ENCODE results near the gene U2SURP.
"Not testable (repeated sequence)": the region's sequence is repeated elsewhere in the genome, so short reads cannot be mapped to it uniquely, and the experiment has no call there.

U2SURP gene

DNA sequence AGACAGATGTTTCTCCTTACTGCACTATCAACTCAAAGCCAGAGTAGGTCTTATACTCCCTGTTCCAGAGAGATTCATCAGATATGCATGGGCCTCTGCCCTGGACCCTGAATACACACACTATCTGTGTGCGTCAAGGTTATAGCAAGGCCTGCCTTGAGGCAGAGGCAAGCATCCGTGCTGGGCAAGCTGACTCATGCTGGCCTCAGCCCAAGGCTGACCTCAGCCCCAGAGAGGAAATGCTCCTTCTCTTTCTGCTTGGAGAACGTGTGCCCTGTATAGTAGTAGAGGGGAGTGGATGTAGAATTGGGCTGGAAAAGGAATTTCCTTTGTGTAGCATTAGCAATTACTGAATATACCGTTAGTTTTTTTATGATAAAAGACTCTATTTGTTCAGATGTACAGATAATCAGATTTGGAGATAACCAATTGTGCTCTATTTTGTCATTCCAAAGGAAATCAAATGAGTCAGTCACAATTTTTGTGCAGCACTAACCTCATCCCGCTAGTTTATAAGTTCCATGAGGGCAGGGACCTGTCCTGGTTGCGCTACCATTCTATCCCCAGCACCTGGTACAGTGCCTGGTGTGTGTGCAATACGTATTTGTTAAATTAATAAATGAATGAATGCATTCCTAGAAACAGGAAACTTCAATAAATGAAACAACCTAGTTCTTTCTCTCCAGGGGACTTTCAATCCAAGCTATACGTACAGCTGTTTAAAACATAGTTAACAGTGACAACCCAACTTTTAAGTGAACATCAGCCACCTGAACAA, 24.6 kb upstream of the U2SURP start:
- no peak for DNase-seq

DNA sequence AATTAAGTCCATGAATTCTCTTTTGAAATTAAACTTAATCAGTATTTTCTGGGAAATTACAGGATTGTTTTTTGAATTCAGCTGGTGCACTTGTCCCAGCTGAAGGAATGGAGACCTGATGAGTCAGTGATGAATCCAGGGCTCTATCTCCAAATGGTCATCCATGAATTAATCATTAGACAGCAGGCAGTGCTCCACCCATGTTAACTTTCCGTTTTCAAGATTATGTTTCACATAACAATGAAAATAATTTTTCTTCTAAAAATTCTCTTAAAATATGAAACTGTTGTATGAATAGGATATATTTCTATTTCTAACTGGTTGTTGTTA, 24.0 kb upstream of the U2SURP start:
- DNase-seq = no peak

DNA sequence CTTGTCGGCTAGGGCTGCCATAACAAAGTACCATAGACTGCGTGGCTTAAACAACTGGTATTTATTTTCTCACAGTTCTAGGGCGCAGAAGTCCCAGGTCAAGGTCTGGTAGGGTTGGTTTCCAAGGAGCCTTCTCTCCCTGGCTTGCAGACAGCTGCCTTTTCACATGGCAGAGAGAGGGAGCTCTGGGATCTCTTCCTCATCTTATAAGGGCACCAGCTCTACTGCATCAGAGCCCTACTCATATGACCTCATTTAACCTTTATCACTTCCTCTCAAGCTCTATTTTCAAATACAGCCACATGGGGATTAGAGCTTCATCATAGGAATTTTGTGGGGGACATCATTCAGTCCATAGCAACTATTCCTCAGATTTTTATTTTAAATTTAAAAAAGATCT, 20.3 kb upstream of the U2SURP start:
- DNase-seq = no peak

DNA sequence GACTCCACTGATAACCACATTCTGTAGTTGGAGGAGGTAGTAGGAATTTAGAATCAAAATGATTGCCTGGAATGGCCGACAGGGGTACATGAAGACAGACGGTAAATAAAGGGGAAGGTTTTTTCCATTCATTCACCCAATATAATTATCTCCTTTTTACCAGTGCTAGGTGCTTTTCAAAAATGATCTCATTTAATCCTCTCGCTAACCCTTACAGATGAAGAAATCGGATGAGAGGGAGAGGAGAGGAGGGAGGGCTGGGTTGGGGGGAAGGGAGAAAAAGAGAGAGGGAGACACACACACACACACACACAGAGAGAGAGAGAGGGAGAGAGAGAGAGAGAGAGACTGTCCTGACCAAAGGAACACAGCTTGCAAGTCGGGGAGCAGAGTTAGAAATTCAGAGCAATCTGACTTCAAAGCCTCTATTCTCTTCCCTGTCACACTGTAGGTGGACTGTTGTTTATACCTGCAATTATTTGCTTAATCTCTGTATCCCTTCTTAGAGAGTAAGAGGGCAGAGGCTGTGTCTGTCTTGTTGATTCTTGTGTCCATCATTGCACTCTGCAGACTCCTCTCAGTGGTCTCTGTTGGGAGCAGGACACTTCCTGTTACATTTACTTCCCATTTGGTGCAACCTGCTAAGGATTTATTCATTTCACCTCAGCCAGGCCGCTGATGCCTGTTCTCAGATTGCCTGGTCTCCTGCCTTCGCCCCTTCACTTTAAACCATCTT, 19.2 kb upstream of the U2SURP start:
- no peak for DNase-seq

DNA sequence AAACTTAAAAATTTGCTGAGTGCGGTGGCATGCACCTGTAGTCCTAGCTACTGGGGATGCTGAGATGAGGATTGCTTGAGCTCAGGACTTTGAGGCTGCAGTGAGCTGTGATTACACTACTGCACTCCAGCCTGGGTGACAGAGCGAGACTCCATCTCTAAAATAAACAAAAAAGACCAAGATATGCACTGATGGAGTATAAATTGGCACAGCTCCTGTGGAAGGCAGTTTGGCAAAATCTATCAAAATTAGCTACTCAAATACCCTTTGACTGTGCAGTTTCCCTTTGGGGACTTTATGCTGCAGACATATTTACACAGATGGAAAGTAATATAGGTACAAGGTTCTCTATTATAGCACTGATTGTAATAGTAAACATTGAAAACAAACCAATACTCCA, 18.1 kb upstream of the U2SURP start:
- no peak for DNase-seq

DNA sequence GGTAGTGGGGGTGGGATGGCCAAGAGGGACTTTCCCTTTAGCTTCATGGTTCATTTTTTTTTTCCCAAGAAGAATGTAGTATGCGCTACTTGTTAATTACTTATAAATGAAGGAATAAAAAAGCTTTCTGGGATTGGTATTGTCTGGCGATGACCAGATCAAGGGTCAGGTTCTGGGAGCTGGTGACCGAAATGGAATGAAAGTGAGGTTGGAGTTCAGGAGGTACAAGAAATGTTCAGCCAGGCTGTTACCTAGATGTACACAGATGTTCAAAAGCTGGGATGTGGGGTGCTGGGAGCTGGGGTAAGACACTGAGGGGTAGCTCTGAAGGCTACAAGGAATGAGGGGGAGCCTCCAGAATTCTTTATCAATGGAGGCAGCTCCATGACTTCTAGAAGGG, 17.1 kb upstream of the U2SURP start:
- DNase-seq = no peak

DNA sequence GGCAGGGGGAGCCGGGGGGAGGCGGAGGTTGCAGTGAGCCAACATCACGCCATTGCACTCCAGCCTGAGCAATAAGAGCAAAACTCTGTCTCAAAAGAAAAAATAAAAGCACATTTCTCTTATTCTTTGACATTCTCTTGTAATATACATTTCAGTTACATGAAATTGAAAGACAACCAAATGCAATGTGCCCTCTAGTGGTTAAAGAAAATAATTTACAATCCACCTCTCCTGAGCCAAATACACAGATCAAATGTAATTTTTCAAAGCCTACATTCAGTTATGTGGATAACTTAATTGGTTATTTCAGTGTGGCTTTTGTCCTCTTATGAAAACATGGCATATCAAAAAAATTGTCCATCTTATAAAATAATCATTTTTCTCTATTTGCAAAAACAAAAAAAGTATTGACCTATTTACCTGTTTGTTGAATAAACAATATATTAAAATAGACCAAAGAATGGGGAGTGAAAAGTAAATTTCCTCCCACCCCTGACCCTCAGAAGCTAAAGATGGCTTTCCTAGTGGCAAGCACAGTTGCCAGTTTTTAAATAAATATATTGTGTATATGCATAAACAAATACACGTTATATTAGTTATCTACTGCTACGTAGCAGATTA, 14.2 kb upstream of the U2SURP start:
- no peak for DNase-seq

DNA sequence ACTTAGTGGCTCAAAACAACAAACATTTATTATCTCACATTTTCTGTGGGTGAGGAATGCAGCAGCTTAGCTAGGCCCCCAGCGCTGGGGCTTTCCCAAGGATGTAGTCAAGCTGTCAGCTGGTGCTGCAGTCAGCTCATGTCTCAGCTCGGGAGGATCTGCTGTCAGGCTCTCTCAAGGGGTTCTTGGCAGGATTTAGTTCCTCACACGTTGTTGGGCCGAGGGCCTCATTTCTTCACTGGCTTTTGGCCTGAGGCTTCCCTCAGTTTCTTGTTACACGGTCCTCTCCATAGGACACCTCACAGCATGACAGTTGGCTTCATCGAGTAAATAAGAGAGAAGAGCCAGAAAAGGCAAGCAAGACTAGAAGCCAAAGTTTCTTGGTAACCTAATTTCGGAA, 13.7 kb upstream of the U2SURP start:
- no peak for DNase-seq

DNA sequence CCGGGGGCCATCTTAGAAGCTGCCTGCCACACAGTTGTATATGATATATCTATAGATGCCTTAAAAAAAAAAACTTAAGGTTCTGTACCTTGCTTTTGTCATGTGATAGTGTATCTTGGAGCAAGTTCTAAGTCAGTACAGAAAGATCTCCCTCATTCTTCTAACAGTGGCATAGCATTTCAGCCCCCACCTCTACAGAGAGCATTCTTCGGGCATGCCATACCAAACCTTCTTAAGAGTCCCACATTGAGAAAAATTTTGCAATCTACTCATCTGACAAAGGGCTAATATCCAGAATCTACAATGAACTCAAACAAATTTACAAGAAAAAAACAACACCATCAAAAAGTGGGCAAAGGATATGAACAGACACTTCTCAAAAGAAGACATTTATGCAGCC, 13.1 kb upstream of the U2SURP start:
- not testable (repeated sequence) for DNase-seq

DNA sequence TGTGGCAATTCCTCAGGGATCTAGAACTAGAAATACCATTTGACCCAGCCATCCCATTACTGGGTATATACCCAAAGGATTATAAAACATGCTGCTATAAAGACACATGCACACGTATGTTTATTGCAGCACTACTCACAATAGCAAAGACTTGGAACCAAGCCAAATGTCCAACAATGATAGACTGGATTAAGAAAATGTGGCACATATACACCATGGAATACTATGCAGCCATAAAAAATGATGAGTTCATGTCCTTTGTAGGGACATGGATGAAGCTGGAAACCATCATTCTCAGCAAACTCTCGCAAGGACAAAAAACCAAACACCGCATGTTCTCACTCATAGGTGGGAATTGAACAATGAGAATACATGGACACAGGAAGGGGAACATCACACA, 12.5 kb upstream of the U2SURP start:
- not testable (repeated sequence) for DNase-seq

DNA sequence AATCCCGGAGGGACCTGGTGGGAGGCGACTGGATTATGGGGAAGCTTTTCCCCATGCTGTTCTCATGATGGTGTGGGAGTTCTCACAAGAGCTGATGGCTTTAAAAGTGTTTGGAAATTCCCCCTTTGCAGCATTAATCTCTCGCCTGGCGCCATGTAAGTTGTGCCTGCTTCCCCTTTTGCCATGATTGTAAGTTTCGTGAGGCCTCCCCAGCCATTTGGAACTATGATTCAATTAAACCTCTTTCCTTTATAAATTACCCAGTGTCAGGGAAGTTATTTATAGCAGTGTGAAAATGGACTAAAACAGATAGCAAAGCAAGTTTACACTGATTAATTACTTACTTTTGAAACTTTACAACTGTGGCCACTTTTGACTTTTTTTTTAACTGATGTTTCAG, 10.6 kb upstream of the U2SURP start:
- DNase-seq = no peak

DNA sequence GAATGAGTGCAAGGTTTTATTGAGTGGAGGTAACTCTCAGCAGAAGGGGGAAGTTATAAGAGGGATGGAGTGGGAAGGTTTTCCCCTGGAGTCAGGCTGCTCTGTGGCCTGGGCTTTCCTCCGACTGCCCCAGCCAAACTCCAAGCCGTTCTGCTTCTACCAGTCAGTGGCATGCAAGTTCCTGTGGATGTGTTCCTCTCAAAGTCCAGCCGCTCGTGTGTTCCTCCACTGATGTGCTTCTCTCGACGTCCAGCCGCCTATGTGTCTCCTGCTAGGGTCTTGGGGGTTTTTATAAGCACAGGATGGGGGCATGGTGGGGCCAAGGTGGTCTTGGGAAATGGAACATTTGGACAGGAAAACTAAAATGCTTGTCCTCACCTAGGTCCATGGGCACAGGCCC, 9.0 kb upstream of the U2SURP start:
- DNase-seq = no peak

DNA sequence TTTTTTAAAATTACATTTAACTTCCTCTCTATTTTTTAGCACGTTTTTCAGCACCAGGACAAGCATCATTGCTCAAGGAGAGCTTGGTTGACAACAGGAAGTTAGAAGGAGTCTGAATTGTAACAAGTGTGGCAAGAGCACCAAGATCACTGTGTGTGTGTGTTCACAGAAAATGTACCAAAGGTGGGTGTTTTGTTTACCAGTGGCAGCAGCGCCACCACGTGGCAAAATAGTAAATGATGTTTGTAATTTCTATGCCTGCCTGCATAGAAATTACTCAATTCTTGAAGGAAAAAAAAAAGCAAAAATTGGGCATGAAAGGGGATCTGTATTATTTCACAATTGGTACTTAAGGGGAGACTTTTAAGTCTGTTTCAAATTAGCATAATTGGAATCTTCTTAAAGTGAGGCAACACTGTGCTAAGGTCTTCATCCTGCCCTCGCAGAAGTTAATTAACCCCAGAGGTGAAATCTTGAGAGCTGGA, 7.4 kb upstream of the U2SURP start:
- peak; percentile 50 to 59 for DNase-seq

DNA sequence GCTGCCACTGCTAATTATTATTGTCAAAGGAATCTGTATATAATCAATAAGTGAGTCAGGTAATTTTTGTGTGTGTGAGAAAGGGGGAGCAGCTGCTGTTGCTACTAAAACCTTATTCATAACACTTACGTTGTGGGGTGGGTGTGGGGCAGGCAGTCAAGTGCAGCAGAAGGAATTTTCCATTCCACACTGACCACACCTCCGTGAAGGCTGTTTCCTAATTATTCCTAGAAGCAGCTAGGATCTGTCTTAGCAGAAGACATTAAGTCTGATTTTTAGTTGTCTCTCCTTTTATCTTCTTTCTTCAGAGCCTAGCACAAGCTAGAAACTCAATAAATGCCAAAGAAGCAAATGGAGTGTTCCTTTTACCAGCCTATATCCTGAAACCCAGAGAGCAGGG, 4.0 kb upstream of the U2SURP start:
- DNase-seq = no peak

DNA sequence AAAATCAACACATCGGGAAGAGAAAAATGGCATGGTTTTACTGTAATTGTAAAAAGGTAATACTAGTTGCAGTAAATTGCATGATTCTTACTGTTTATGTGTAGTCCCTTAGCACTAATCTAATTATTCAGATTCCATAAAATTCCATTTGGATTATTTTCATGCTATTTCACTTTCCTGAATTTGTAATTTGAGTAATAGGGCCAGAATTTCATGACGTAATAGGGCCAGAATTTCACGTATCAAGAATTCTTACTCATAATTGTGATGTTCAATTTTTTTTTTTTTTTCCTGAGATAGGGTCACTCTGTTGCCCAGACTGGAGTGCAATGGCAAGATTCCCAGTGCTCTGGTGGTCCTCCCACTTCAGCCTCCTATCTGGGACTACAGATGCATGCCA, 2.9 kb upstream of the U2SURP start:
- no peak for DNase-seq

DNA sequence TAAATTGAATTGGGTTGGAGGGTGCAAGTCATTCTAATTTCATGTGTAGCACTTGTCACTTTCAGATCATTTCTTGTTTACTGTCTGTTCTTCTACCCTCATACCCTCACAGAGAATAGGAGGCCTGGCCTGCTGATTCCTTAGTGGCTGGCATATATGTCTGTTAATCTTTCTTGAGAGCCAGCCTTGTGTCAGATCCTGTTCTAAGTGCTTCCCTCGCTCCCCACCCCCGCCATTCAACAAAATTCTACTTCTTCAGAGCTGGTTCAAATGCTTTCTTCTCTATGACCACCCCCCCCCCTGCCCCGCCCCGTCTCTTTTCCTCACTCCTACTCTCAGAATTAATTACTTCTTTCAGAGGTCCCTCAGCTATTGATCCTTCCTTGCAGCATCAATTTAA, 1.5 kb upstream of the U2SURP start:
- no peak for DNase-seq

DNA sequence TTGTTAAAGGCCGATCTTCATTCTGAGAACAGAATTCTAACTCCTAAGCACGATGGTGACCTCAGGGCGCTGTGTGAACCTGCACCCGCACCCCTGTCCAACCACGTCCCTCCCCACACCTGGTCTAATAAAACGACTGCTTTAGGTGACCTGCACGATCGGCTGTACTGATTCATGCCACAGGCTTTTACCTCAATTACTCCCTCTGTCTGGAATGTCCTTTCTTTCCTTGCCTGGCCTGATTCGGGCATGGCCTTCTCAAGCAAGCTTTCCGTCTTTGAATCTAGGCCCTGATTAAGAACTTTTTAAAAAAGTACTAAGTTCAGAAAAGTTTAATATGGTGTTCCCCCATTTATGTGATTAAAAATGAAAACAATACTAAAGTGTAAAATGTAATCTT, 842 bp upstream of the U2SURP start:
- DNase-seq = no peak

DNA sequence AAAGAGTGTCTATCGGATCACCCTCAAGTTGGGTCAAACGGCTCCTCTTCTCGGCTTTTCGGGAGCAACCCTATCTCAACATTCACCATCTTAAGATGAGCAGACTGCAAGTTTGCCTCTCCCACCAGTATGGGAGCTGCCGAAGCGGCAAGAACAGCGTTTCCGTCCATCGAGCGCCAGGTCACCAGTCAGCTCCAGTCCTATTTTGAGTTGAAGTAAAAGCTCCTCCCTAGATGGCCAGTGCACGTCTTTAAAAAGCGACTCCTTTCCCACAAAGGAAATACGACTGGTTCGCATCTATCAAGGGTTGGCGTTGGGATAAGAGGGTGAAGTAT, 369 bp upstream of the U2SURP start:
- DNase-seq = no peak

DNA sequence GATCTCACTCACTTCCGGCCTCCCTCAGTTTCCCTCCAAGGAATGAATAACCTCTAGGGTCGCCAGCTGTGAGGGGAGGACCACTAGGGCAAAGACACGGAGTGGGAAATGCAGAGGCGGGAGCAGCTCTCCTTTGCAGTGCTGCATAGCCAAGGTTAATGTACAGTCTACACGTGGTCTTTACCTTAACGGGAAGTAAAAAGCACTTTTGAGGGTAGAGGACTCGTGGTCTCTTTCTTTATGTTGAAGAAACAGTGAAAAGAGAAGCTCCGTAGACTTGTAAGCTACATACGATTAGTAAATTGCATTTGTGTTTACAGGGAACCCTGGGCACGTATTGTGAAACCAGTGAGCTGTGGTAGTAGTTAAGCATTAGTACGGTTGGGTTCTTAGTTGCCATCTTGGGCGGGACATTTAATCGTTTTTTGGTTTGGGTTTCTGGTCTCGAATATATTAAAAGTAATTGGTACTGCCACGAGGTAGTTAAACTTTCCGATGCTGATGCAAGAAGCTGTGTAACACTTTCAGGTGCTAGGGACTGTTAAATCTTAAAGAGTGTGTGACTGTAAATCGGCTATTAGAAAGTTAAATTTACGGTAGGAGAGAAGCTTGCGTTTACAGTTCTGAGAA, 828 bp downstream of the U2SURP start:
- peak; percentile 20 to 21 for DNase-seq

DNA sequence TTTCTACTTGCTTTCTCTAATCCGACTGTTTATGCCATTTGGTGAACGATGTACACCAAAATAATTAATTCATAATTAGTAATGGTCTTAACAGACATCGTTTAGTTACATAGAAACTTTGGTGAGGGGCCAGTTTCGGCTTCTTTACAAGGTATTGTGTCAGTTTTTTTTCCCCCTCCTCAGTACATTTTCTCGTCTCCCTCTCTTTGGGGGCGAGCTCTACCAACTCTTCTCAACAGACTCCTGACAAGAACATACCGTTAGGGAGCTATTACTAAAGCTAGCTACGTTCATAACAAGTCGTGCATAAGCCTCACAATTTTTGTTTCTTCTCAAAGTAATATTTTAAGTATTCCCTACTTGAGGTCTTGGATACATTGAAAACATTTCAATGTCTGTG, 1.4 kb downstream of the U2SURP start:
- DNase-seq = no peak

DNA sequence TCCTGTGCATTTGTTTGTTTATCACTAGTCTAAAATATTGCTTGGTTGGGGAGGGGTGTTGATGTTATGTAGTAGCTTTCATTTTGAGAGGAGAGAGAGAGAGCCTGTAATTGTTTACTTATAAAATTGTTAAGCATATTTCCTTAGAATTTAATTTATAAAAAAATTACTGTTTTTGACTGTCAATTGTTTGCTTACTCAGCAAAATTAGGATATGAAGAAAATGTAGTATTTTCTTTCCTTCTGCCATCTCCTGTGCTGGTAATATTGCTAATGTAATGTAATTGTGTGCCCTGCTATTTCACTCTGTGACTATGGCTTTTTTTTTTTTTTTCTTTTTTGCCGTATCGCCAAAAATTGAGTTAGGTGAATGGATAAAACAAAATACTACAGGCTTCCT, 3.5 kb downstream of the U2SURP start:
- DNase-seq = no peak

DNA sequence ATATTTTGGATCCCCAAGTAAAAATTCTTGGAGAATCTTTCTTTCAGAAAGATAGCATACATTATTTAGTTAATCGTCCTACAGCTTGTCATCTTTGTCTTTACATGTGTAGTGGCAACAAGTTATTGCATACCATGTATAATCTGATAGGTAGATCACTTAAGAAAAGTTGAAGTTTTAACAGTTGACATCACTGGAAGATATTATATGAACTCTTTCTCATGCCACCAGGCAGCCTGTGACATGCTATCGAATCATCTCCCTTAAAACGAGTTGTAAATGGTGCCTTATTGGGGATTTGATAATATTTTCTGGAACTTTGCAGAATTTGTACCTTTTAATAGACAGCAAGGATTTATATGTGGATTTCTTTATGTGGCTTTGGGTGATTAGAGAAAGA, 8.7 kb downstream of the U2SURP start:
- no peak for DNase-seq

DNA sequence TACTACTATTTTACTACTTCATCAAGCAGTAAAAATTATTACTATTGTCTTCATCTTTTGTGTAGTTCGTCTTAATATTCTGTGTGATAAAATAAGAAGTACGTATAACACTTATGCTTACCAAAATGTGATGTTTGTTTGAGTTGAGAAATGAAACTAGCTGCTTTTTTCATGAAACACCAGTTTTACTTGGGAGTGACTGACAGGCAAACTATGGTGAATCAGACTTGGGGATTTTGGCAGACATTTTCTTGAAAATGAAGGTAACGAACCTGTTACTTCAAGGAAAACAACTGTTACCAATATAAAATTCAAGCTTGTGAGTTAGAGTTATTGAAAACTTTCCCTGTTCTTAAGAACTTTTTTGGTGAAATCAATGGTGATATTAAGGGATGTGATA, 10.3 kb downstream of the U2SURP start:
- DNase-seq = no peak

DNA sequence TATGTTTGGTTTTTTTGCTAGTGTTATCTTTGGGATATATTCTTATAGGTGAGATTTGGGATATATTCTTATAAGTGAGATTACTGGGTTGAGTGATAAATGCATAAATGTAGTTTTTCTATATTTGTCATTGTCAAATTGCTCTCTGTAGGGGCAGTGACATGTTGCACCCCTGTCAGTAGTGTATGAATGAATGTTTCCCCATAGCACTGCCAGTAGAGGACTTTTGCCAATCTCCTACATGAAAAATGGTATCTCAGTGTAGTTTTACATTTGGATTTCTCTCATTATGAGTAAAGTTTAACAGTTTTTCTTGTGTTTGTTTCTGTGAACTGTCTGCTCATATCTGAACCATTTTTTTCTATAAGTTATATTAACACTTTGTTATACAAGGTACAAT, 13.6 kb downstream of the U2SURP start:
- no peak for DNase-seq

Data from activated CD4-positive, alpha-beta T cell treated with anti-CD3 and anti-CD28 coated beads for 4 hours (primary cell).